K562 (cell line): ENCODE measurements around the gene NQO2. TPM values are rescaled to one million over a fixed set of nuclear protein-coding genes. Genes with fewer than 3 reads are reported as not detected.

Source experiments
- ARHGAP35 ChIP-seq: fragments of 450-650 bp; IDR thresholded peaks from 2 replicates; pipeline ENCODE4 v1.6.1; 2018; ENCODE audit not compliant: partially characterized antibody
- CBX3 ChIP-seq, 2 experiments: IDR thresholded peaks; 1 replicate in 1 of 2; 2 replicates in 1 of 2; pipeline ENCODE4 v1.6.1; 2012; ENCODE audit warnings: inconsistent platforms in 2 of 2, low read length in 2 of 2, borderline replicate concordance in 1 of 2, control low read depth in 1 of 2
- ETV1 ChIP-seq: fragments of 450-650 bp; conservative IDR thresholded peaks from 2 replicates; pipeline ENCODE4 v1.6.1; 2016; ENCODE audit warnings: missing genetic modification characterization, control low read depth, low read depth, missing compliant biosample characterization
- GABPB1 ChIP-seq: sonication (generic); formaldehyde crosslinking; IDR thresholded peaks from 2 replicates; pipeline ENCODE4 v1.8.0; 2022; ENCODE audit warnings: mild to moderate bottlenecking, missing genetic modification reagents
- HMG20A ChIP-seq: fragments of 450-650 bp; formaldehyde crosslinking; conservative IDR thresholded peaks from 2 replicates; pipeline ENCODE4 v1.4.0; 2020; ENCODE audit warnings: mild to moderate bottlenecking, mixed read lengths
- MAZ ChIP-seq, 2 experiments: fragments of 450-650 bp in 1 of 2; sonication (generic) in 1 of 2; formaldehyde crosslinking; IDR thresholded peaks in 1 of 2; conservative IDR thresholded peaks in 1 of 2; 2 replicates each; pipeline versions ENCODE4 v1.4.0 to v1.5.0; 2020; ENCODE audit warnings: mild to moderate bottlenecking in 1 of 2, missing genetic modification reagents in 1 of 2
- MNT ChIP-seq, 2 experiments: fragments of 450-650 bp; conservative IDR thresholded peaks; 2 replicates each; pipeline ENCODE4 v1.6.1; 2017; ENCODE audit warnings: mild to moderate bottlenecking in 2 of 2, moderate library complexity in 2 of 2
- MYC ChIP-seq, 2 experiments: fragments of 250-450 bp in 1 of 2; sonication (Bioruptor Pico) in 1 of 2; IDR thresholded peaks; 2 replicates each; pipeline versions ENCODE4 v1.5.1 to v1.6.1; 2012 to 2021; ENCODE audit warnings: low read depth in 2 of 2, borderline replicate concordance in 1 of 2, improper control_type of control experiment in 1 of 2, low read length in 1 of 2, mild to moderate bottlenecking in 1 of 2, moderate library complexity in 1 of 2
- NFE2L1 ChIP-seq: fragments of 450-650 bp; IDR thresholded peaks from 2 replicates; pipeline ENCODE4 v1.6.1; 2016; ENCODE audit warnings: missing genetic modification characterization, low read depth, mild to moderate bottlenecking, missing compliant biosample characterization, moderate library complexity, borderline replicate concordance
- PTBP1 ChIP-seq: fragments of 200-400 bp; formaldehyde crosslinking; IDR thresholded peaks from 2 replicates; pipeline ENCODE4 v1.6.1; 2017; ENCODE audit warnings: low read depth, low read length
- SAP30 ChIP-seq: fragments of 200-600 bp; sonication (generic); IDR thresholded peaks from 2 replicates; pipeline ENCODE4 v1.6.1; 2012; ENCODE audit warnings: borderline replicate concordance, low read depth, mild to moderate bottlenecking, moderate library complexity, low read length, control low read depth, inconsistent platforms; ENCODE audit not compliant: insufficient read depth, poor library complexity, severe bottlenecking
- SRF ChIP-seq, 2 experiments: fragments of 250-450, 450-650 bp in 1 of 2; sonication (Bioruptor Pico) in 1 of 2; sonication (generic) in 1 of 2; formaldehyde crosslinking; IDR thresholded peaks; 2 replicates each; pipeline versions ENCODE4 v1.5.0 to v1.5.1; 2020 to 2022; ENCODE audit warnings: mild to moderate bottlenecking in 1 of 2, missing genetic modification reagents in 1 of 2
- TARDBP ChIP-seq: fragments of 450-650 bp; IDR thresholded peaks from 2 replicates; pipeline ENCODE4 v1.6.1; 2016
- ZNF324 ChIP-seq: fragments of 250-450 bp; sonication (Bioruptor Pico); IDR thresholded peaks from 2 replicates; pipeline ENCODE4 v1.4.0; 2020; ENCODE audit warnings: mild to moderate bottlenecking
- ZNF511 ChIP-seq: sonication (generic); formaldehyde crosslinking; IDR thresholded peaks from 2 replicates; pipeline ENCODE4 v1.8.0; 2022; ENCODE audit warnings: mild to moderate bottlenecking, missing genetic modification reagents
- polyA plus RNA-seq, 8 experiments: library from polyadenylated mRNA; depleted of rRNA in 4 of 8; stranded (reverse) in 5 of 8; unstranded in 3 of 8; fragments of >200 nt; fragmentation: Nextera tagmentation in 2 of 8; fragmentation: Illumina TruSeq in 1 of 8; extraction: Ambion mirVana in 2 of 8; extraction: Trizol in 1 of 8; gene quantifications; 2 replicates each; pipeline versions ENCODE4 v1.2.1 to v1.2.3, GENCODE V29; 2011 to 2014; ENCODE audit warnings: inconsistent platforms in 1 of 8, missing spikeins in 1 of 8
- total RNA-seq, 7 experiments: library from RNA; depleted of rRNA in 6 of 7; stranded (reverse); fragments of >200 nt in 6 of 7; fragmentation: Illumina TruSeq in 2 of 7; extraction: Trizol in 2 of 7; gene quantifications; 2 replicates each; pipeline versions ENCODE4 v1.2.1 to v1.2.3, GENCODE V29; 2011 to 2021; ENCODE audit warnings: low replicate concordance in 1 of 7
- TF ChIP-seq, protein P1 (sequence below), 2 experiments: fragments of 450-650 bp in 1 of 2; sonication (generic) in 1 of 2; formaldehyde crosslinking in 1 of 2; IDR thresholded peaks in 1 of 2; conservative IDR thresholded peaks in 1 of 2; 2 replicates each; pipeline versions ENCODE4 v1.6.1 to v1.8.1; 2016 to 2023; ENCODE audit warnings: mild to moderate bottlenecking in 2 of 2, moderate library complexity in 2 of 2, inconsistent platforms in 1 of 2, missing genetic modification reagents in 1 of 2
- TF ChIP-seq, protein P2 (sequence below): fragments of 450-650 bp; IDR thresholded peaks from 2 replicates; pipeline ENCODE4 v1.6.1; 2017; ENCODE audit warnings: antibody characterized with exemption, mild to moderate bottlenecking

The NQO2 gene
- total and polyA plus RNA-seq, 9 of the 15 experiments (the other 6 are each of a cell fraction or from before 2014, with no cell fraction given), result 54.6 to 214 (median 116) TPM

- TF ChIP-seq, protein P1, sequence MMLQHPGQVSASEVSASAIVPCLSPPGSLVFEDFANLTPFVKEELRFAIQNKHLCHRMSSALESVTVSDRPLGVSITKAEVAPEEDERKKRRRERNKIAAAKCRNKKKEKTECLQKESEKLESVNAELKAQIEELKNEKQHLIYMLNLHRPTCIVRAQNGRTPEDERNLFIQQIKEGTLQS (IDR thresholded peaks at IDR 0.05), result no peak
- TF ChIP-seq, protein P1 (CRISPR knock-in tag; conservative IDR thresholded peaks at IDR 0.05), result 0 out of 2 replicates have a peak, but pooled peaks have one; percentile 36
- TF ChIP-seq NFE2L1 (tag), result no peak
- 0 out of 2 replicates have a peak, but pooled peaks have one; percentile 55 for TF ChIP-seq PTBP1
- TF ChIP-seq ZNF324 (CRISPR knock-in tag), result 0 out of 2 replicates have a peak, but pooled peaks have one; percentile 8
- peak; percentile 50; the same call in 1 of the 2 replicates for TF ChIP-seq ZNF511 (CRISPR knock-in tag)
- TF ChIP-seq SRF (CRISPR knock-in tag; IDR thresholded peaks at IDR 0.05), result peak in 1 of 2 experiments; percentile 8; a peak in 1 of 4 replicates
- TF ChIP-seq CBX3 (IDR thresholded peaks at IDR 0.05; ENCODE audit: borderline replicate concordance in 1 of 2, low read length in 2 of 2), result peak in 1 of 2 experiments; percentile 59; a peak in 1 of 3 replicates
- peak; percentile 78 for TF ChIP-seq MYC (IDR thresholded peaks at IDR 0.05; ENCODE audit: low read depth, low read length)
- no peak for TF ChIP-seq MYC (CRISPR knock-in tag; IDR thresholded peaks at IDR 0.05; ENCODE audit: borderline replicate concordance, low read depth)
- TF ChIP-seq MAZ (CRISPR knock-in tag; conservative IDR thresholded peaks at IDR 0.05 in 1 of 2, IDR thresholded peaks at IDR 0.05 in 1 of 2), result peak; percentile 88 to 97
- peak; percentile 96 for TF ChIP-seq TARDBP
- peak; percentile 80 for TF ChIP-seq SAP30
- no peak for TF ChIP-seq HMG20A (CRISPR knock-in tag)
- peak; percentile 90 for TF ChIP-seq ETV1 (tag)
- TF ChIP-seq GABPB1, result peak; percentile 95
- TF ChIP-seq, protein P2, sequence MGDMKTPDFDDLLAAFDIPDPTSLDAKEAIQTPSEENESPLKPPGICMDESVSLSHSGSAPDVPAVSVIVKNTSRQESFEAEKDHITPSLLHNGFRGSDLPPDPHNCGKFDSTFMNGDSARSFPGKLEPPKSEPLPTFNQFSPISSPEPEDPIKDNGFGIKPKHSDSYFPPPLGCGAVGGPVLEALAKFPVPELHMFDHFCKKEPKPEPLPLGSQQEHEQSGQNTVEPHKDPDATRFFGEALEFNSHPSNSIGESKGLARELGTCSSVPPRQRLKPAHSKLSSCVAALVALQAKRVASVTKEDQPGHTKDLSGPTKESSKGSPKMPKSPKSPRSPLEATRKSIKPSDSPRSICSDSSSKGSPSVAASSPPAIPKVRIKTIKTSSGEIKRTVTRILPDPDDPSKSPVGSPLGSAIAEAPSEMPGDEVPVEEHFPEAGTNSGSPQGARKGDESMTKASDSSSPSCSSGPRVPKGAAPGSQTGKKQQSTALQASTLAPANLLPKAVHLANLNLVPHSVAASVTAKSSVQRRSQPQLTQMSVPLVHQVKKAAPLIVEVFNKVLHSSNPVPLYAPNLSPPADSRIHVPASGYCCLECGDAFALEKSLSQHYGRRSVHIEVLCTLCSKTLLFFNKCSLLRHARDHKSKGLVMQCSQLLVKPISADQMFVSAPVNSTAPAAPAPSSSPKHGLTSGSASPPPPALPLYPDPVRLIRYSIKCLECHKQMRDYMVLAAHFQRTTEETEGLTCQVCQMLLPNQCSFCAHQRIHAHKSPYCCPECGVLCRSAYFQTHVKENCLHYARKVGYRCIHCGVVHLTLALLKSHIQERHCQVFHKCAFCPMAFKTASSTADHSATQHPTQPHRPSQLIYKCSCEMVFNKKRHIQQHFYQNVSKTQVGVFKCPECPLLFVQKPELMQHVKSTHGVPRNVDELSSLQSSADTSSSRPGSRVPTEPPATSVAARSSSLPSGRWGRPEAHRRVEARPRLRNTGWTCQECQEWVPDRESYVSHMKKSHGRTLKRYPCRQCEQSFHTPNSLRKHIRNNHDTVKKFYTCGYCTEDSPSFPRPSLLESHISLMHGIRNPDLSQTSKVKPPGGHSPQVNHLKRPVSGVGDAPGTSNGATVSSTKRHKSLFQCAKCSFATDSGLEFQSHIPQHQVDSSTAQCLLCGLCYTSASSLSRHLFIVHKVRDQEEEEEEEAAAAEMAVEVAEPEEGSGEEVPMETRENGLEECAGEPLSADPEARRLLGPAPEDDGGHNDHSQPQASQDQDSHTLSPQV, result peak; percentile 67
- no peak for TF ChIP-seq ARHGAP35
- peak; percentile 39 to 79 for TF ChIP-seq MNT (conservative IDR thresholded peaks at IDR 0.05)
Measured at GRCh38 chr6:3068329-3069214, 68.9 kb downstream of the NQO2 start, which contains the start of gene RIPK1 (continued).
